ENCODE results near the gene CEPT1.
A peak's percentile ranks its signal among the peaks of the same experiment; 100 is the strongest.

The CEPT1 gene

GRCh38 chr1:111202707-111203623, 62.9 kb downstream of the CEPT1 start:
- H3K27me3 ChIP-seq (ENCODE audit: control insufficient read depth, insufficient read depth, low read length): peaks cover 33% of the 10 kb centered on the region
- H3K36me3 ChIP-seq (ENCODE audit: control insufficient read depth, insufficient read depth, low read length): no peaks in the 10 kb centered on the region
- no peak overlapping the region for H3K27ac ChIP-seq (ENCODE audit: low read depth, low read length)
- no peak overlapping the region for H3K4me3 ChIP-seq (ENCODE audit: low read depth, low read length)
- no peak overlapping the region for H3K9ac ChIP-seq (ENCODE audit: low read length)
- peaks cover 4% of the 10 kb centered on the region; the same call in 1 of the 2 replicates for H3K4me1 ChIP-seq (ENCODE audit: control insufficient read depth, insufficient read depth, low read length)
- H3K9me3 ChIP-seq (ENCODE audit: control insufficient read depth, insufficient read depth, low read depth, low read length): no peaks in the 10 kb centered on the region

GRCh38 chr1:111203681-111204200, 63.7 kb downstream of the CEPT1 start:
- Histone ChIP-seq H3K9me3 (ENCODE audit: control insufficient read depth, insufficient read depth, low read depth, low read length) (no peaks in the 10 kb centered on the region), H3K4me3 (ENCODE audit: low read depth, low read length) (no peak overlapping the region; the same call in 1 of the 2 replicates), H3K4me1 (ENCODE audit: control insufficient read depth, insufficient read depth, low read length) (peaks cover 4% of the 10 kb centered on the region; the same call in 1 of the 2 replicates), H3K27ac (ENCODE audit: low read depth, low read length) (no peak overlapping the region), H3K36me3 (ENCODE audit: control insufficient read depth, insufficient read depth, low read length) (no peaks in the 10 kb centered on the region), H3K9ac (ENCODE audit: low read length) (no peak overlapping the region), H3K27me3 (ENCODE audit: control insufficient read depth, insufficient read depth, low read length) (peaks cover 33% of the 10 kb centered on the region)

- peak overlapping the region; percentile 35; the same call in 1 of the 2 replicates for H3K4me3 ChIP-seq (ENCODE audit: low read depth, low read length)
- H3K4me1 ChIP-seq (ENCODE audit: control insufficient read depth, insufficient read depth, low read length): peaks cover 4% of the 10 kb centered on the region; the same call in 1 of the 2 replicates
- H3K36me3 ChIP-seq (ENCODE audit: control insufficient read depth, insufficient read depth, low read length): no peaks in the 10 kb centered on the region
- H3K27ac ChIP-seq (ENCODE audit: low read depth, low read length): no peak overlapping the region
- peaks cover 33% of the 10 kb centered on the region for H3K27me3 ChIP-seq (ENCODE audit: control insufficient read depth, insufficient read depth, low read length)
- no peaks in the 10 kb centered on the region for H3K9me3 ChIP-seq (ENCODE audit: control insufficient read depth, insufficient read depth, low read depth, low read length)
- no peak overlapping the region for H3K9ac ChIP-seq (ENCODE audit: low read length)
Observed at GRCh38 chr1:111204201-111204982, 64.4 kb downstream of the CEPT1 start.

- H3K36me3 ChIP-seq (ENCODE audit: control insufficient read depth, insufficient read depth, low read length): no peaks in the 10 kb centered on the region
- no peak overlapping the region for H3K9ac ChIP-seq (ENCODE audit: low read length)
- no peak overlapping the region for H3K27ac ChIP-seq (ENCODE audit: low read depth, low read length)
- no peak overlapping the region for H3K4me3 ChIP-seq (ENCODE audit: low read depth, low read length)
- peaks cover 4% of the 10 kb centered on the region; the same call in 1 of the 2 replicates for H3K4me1 ChIP-seq (ENCODE audit: control insufficient read depth, insufficient read depth, low read length)
- H3K9me3 ChIP-seq (ENCODE audit: control insufficient read depth, insufficient read depth, low read depth, low read length): no peaks in the 10 kb centered on the region
- peaks cover 33% of the 10 kb centered on the region for H3K27me3 ChIP-seq (ENCODE audit: control insufficient read depth, insufficient read depth, low read length)
Observed at GRCh38 chr1:111204983-111205713, 65.1 kb downstream of the CEPT1 start.

- H3K9ac ChIP-seq (ENCODE audit: low read length): no peak overlapping the region
- H3K4me1 ChIP-seq (ENCODE audit: control insufficient read depth, insufficient read depth, low read length): peaks cover 4% of the 10 kb centered on the region; the same call in 1 of the 2 replicates
- peaks cover 33% of the 10 kb centered on the region for H3K27me3 ChIP-seq (ENCODE audit: control insufficient read depth, insufficient read depth, low read length)
- no peak overlapping the region for H3K4me3 ChIP-seq (ENCODE audit: low read depth, low read length)
- no peaks in the 10 kb centered on the region for H3K9me3 ChIP-seq (ENCODE audit: control insufficient read depth, insufficient read depth, low read depth, low read length)
- no peaks in the 10 kb centered on the region for H3K36me3 ChIP-seq (ENCODE audit: control insufficient read depth, insufficient read depth, low read length)
- no peak overlapping the region for H3K27ac ChIP-seq (ENCODE audit: low read depth, low read length)
Observed at GRCh38 chr1:111205714-111206050, 65.7 kb downstream of the CEPT1 start.

GRCh38 chr1:111208921-111209320, 68.9 kb downstream of the CEPT1 start:
- 0 out of 2 replicates have a peak, but pooled peaks cover under 1% of the 10 kb centered on the region for H3K4me1 ChIP-seq (ENCODE audit: control insufficient read depth, insufficient read depth, low read length)
- H3K27me3 ChIP-seq (ENCODE audit: control insufficient read depth, insufficient read depth, low read length): peaks cover 22% of the 10 kb centered on the region
- H3K27ac ChIP-seq (ENCODE audit: low read depth, low read length): no peak overlapping the region
- no peak overlapping the region for H3K4me3 ChIP-seq (ENCODE audit: low read depth, low read length)
- no peak overlapping the region for H3K9ac ChIP-seq (ENCODE audit: low read length)
- no peaks in the 10 kb centered on the region for H3K36me3 ChIP-seq (ENCODE audit: control insufficient read depth, insufficient read depth, low read length)
- H3K9me3 ChIP-seq (ENCODE audit: control insufficient read depth, insufficient read depth, low read depth, low read length): no peaks in the 10 kb centered on the region

GRCh38 chr1:111209622-111210021, 69.6 kb downstream of the CEPT1 start:
- Histone ChIP-seq H3K36me3 (ENCODE audit: control insufficient read depth, insufficient read depth, low read length) (no peaks in the 10 kb centered on the region), H3K27ac (ENCODE audit: low read depth, low read length) (no peak overlapping the region), H3K4me1 (ENCODE audit: control insufficient read depth, insufficient read depth, low read length) (0 out of 2 replicates have a peak, but pooled peaks cover 7% of the 10 kb centered on the region), H3K27me3 (ENCODE audit: control insufficient read depth, insufficient read depth, low read length) (peaks cover 15% of the 10 kb centered on the region), H3K9me3 (ENCODE audit: control insufficient read depth, insufficient read depth, low read depth, low read length) (no peaks in the 10 kb centered on the region), H3K4me3 (ENCODE audit: low read depth, low read length) (no peak overlapping the region), H3K9ac (ENCODE audit: low read length) (no peak overlapping the region)

GRCh38 chr1:111211921-111212320, 71.9 kb downstream of the CEPT1 start:
- H3K36me3 ChIP-seq (ENCODE audit: control insufficient read depth, insufficient read depth, low read length): no peaks in the 10 kb centered on the region
- no peaks in the 10 kb centered on the region for H3K27me3 ChIP-seq (ENCODE audit: control insufficient read depth, insufficient read depth, low read length)
- H3K9ac ChIP-seq (ENCODE audit: low read length): no peak overlapping the region
- no peak overlapping the region for H3K27ac ChIP-seq (ENCODE audit: low read depth, low read length)
- no peak overlapping the region for H3K4me3 ChIP-seq (ENCODE audit: low read depth, low read length)
- H3K4me1 ChIP-seq (ENCODE audit: control insufficient read depth, insufficient read depth, low read length): peaks cover 7% of the 10 kb centered on the region; the same call in 1 of the 2 replicates
- H3K9me3 ChIP-seq (ENCODE audit: control insufficient read depth, insufficient read depth, low read depth, low read length): no peaks in the 10 kb centered on the region

- Histone ChIP-seq H3K36me3 (ENCODE audit: control insufficient read depth, insufficient read depth, low read length) (no peaks in the 10 kb centered on the region), H3K4me1 (ENCODE audit: control insufficient read depth, insufficient read depth, low read length) (peaks cover 7% of the 10 kb centered on the region; the same call in 1 of the 2 replicates), H3K27me3 (ENCODE audit: control insufficient read depth, insufficient read depth, low read length) (no peaks in the 10 kb centered on the region), H3K9ac (ENCODE audit: low read length) (no peak overlapping the region), H3K9me3 (ENCODE audit: control insufficient read depth, insufficient read depth, low read depth, low read length) (no peaks in the 10 kb centered on the region), H3K4me3 (ENCODE audit: low read depth, low read length) (no peak overlapping the region), H3K27ac (ENCODE audit: low read depth, low read length) (no peak overlapping the region)
Observed at GRCh38 chr1:111212634-111213335, 72.8 kb downstream of the CEPT1 start.

- no peaks in the 10 kb centered on the region for H3K9me3 ChIP-seq (ENCODE audit: control insufficient read depth, insufficient read depth, low read depth, low read length)
- H3K4me1 ChIP-seq (ENCODE audit: control insufficient read depth, insufficient read depth, low read length): peaks cover 7% of the 10 kb centered on the region; the same call in 1 of the 2 replicates
- H3K4me3 ChIP-seq (ENCODE audit: low read depth, low read length): no peak overlapping the region
- no peaks in the 10 kb centered on the region for H3K36me3 ChIP-seq (ENCODE audit: control insufficient read depth, insufficient read depth, low read length)
- H3K27ac ChIP-seq (ENCODE audit: low read depth, low read length): no peak overlapping the region
- H3K9ac ChIP-seq (ENCODE audit: low read length): no peak overlapping the region
- no peaks in the 10 kb centered on the region for H3K27me3 ChIP-seq (ENCODE audit: control insufficient read depth, insufficient read depth, low read length)
Observed at GRCh38 chr1:111213412-111213811, 73.4 kb downstream of the CEPT1 start.

Data from HUES6 (cell line).